GM23338 (cell line): ENCODE data around the gene MYORG. TPM values are rescaled to one million over a fixed set of nuclear protein-coding genes. Genes with fewer than 3 reads are reported as not detected.
A peak's percentile ranks its signal among the peaks of the same experiment; 100 is the strongest.

Experiments
- ATAC-seq: fragments of 200-7000 bp; cut with Tn5 transposase; 3 replicates; pipeline ENCODE4 v1.9.1; 2020
- DNase-seq: peaks from one replicate; pipeline ENCODE4 v3.0.0-alpha.2; 2015; ENCODE audit warnings: low spot score
- H2AFZ ChIP-seq: fragments of 200-600 bp; sonication (generic); 2 replicates; pipeline ENCODE4 v1.8.0; 2016; ENCODE audit warnings: antibody characterized with exemption, mild to moderate bottlenecking, moderate library complexity
- H3F3A ChIP-seq: fragments of 200-600 bp; sonication (generic); replicated peaks from 2 replicates; pipeline ENCODE4 v1.8.0; 2017; ENCODE audit warnings: antibody characterized with exemption, mixed run types, low read depth
- H3K27ac ChIP-seq: fragments of 200-600 bp; sonication (generic); 2 replicates; pipeline ENCODE4 v1.6.1; 2016; ENCODE audit warnings: low read depth
- H3K27me3 ChIP-seq: fragments of 200-600 bp; sonication (generic); 2 replicates; pipeline ENCODE4 v1.8.0; 2016; ENCODE audit warnings: mild to moderate bottlenecking, mixed run types, moderate library complexity; ENCODE audit not compliant: insufficient read depth
- H3K36me3 ChIP-seq: fragments of 200-600 bp; sonication (generic); 2 replicates; pipeline ENCODE4 v1.8.0; 2016; ENCODE audit warnings: mild to moderate bottlenecking; ENCODE audit not compliant: insufficient read depth
- H3K4me1 ChIP-seq: fragments of 200-600 bp; sonication (generic); 2 replicates; pipeline ENCODE4 v1.8.0; 2016; ENCODE audit warnings: mild to moderate bottlenecking, moderate library complexity; ENCODE audit not compliant: insufficient read depth
- H3K4me2 ChIP-seq: fragments of 200-600 bp; sonication (generic); 2 replicates; pipeline ENCODE4 v1.7.1; 2017; ENCODE audit warnings: mixed run types
- H3K4me3 ChIP-seq: fragments of 200-600 bp; sonication (generic); 2 replicates; pipeline ENCODE4 v1.6.1; 2016; ENCODE audit warnings: mixed run types
- H3K79me2 ChIP-seq: fragments of 200-600 bp; sonication (generic); replicated peaks from 2 replicates; pipeline ENCODE4 v1.8.0; 2017; ENCODE audit warnings: mild to moderate bottlenecking; ENCODE audit not compliant: insufficient read depth
- H3K9me2 ChIP-seq: fragments of 200-600 bp; sonication (generic); 2 replicates; pipeline ENCODE4 v1.8.0; 2017; ENCODE audit not compliant: insufficient read depth
- H4K20me1 ChIP-seq: fragments of 200-600 bp; sonication (generic); replicated peaks from 2 replicates; pipeline ENCODE4 v1.8.0; 2017; ENCODE audit warnings: mild to moderate bottlenecking; ENCODE audit not compliant: insufficient read depth
- H3K27ac Mint-ChIP-seq: 2 replicates; pipeline ENCODE4 v1.8.0; 2020; ENCODE audit warnings: inconsistent platforms, mild to moderate bottlenecking, moderate library complexity, mixed read lengths
- H3K27me3 Mint-ChIP-seq: 3 replicates; pipeline ENCODE4 v1.8.0; 2022; ENCODE audit warnings: low read depth, mild to moderate bottlenecking, moderate library complexity, mixed read lengths, inconsistent platforms; ENCODE audit not compliant: insufficient read depth, poor library complexity
- H3K36me3 Mint-ChIP-seq: 3 replicates; pipeline ENCODE4 v1.8.0; 2021; ENCODE audit warnings: low read depth, mild to moderate bottlenecking, inconsistent platforms, moderate library complexity, mixed read lengths
- H3K4me1 Mint-ChIP-seq: 3 replicates; pipeline ENCODE4 v1.8.0; 2020; ENCODE audit warnings: mild to moderate bottlenecking, inconsistent platforms, mixed read lengths
- H3K4me3 Mint-ChIP-seq: 3 replicates; pipeline ENCODE4 v1.8.0; 2021; ENCODE audit warnings: moderate library complexity, mild to moderate bottlenecking, inconsistent platforms, mixed read lengths
- H3K9me3 Mint-ChIP-seq: 3 replicates; pipeline ENCODE4 v1.8.0; 2020; ENCODE audit warnings: moderate library complexity, mild to moderate bottlenecking, inconsistent platforms, mixed read lengths
- CREB1 ChIP-seq: fragments of 250-450 bp; sonication (Bioruptor Pico); IDR thresholded peaks from 2 replicates; pipeline ENCODE4 v1.5.0; 2020; ENCODE audit warnings: low read depth, mild to moderate bottlenecking, moderate library complexity
- EZH2 ChIP-seq: fragments of 200-600 bp; sonication (generic); IDR thresholded peaks from one replicate; pipeline ENCODE4 v1.8.0; 2017; ENCODE audit warnings: antibody characterized with exemption, mild to moderate bottlenecking, low read depth; ENCODE audit not compliant: unreplicated experiment
- EZH2phosphoT487 ChIP-seq: fragments of 200-600 bp; sonication (generic); IDR thresholded peaks from one replicate; pipeline ENCODE4 v1.8.1; 2018; ENCODE audit warnings: antibody characterized with exemption; ENCODE audit not compliant: unreplicated experiment
- JUNB ChIP-seq: IDR thresholded peaks from one replicate; pipeline ENCODE4 v1.6.1; 2016; ENCODE audit warnings: antibody characterized with exemption; ENCODE audit not compliant: unreplicated experiment
- NANOG ChIP-seq: IDR thresholded peaks from 2 replicates; pipeline ENCODE4 v1.6.1; 2016; ENCODE audit warnings: antibody characterized with exemption, borderline replicate concordance
- POLR2AphosphoS5 ChIP-seq: IDR thresholded peaks from 2 replicates; pipeline ENCODE4 v1.6.1; 2016; ENCODE audit warnings: antibody characterized with exemption, low read depth
- STAT1 ChIP-seq: IDR thresholded peaks from one replicate; pipeline ENCODE4 v1.6.1; 2016; ENCODE audit warnings: antibody characterized with exemption; ENCODE audit not compliant: unreplicated experiment
- ZNF114 ChIP-seq: fragments of 250-450 bp; sonication (Bioruptor Pico); IDR thresholded peaks from 2 replicates; pipeline ENCODE4 v1.5.0; 2020; ENCODE audit warnings: mild to moderate bottlenecking, moderate library complexity
- ZNF331 ChIP-seq: fragments of 250-450 bp; sonication (Bioruptor Pico); IDR thresholded peaks from 2 replicates; pipeline ENCODE4 v1.5.0; 2020; ENCODE audit warnings: low read depth, mild to moderate bottlenecking, moderate library complexity
- polyA plus RNA-seq: library from polyadenylated mRNA; unstranded; fragments of >200 nt; fragmentation: Nextera tagmentation; extraction: Ambion mirVana; gene quantifications from 2 replicates; pipeline ENCODE4 v1.2.1, GENCODE V29; 2016
- total RNA-seq: library from RNA; depleted of rRNA; stranded (reverse); fragments of >200 nt; shearing (Covaris generic); gene quantifications from 2 replicates; pipeline ENCODE4 v1.2.3, GENCODE V29; 2014
- TF ChIP-seq, protein P1 (sequence below), 2 experiments: fragments of 200-600 bp in 1 of 2; sonication (generic) in 1 of 2; conservative IDR thresholded peaks; 2 replicates each; pipeline versions ENCODE4 v1.5.1 to v1.6.1; 2016 to 2017; ENCODE audit warnings: antibody characterized with exemption in 2 of 2, low read depth in 2 of 2, mild to moderate bottlenecking in 2 of 2, moderate library complexity in 1 of 2
- TF ChIP-seq, protein P2 (sequence below): IDR thresholded peaks from 2 replicates; pipeline ENCODE4 v1.6.1; 2016; ENCODE audit warnings: antibody characterized with exemption
- TF ChIP-seq, protein P3 (sequence below): IDR thresholded peaks from one replicate; pipeline ENCODE4 v1.6.1; 2018; ENCODE audit warnings: antibody characterized with exemption; ENCODE audit not compliant: unreplicated experiment
- TF ChIP-seq, protein P4 (sequence below): fragments of 250-450 bp; sonication (Bioruptor Pico); IDR thresholded peaks from 2 replicates; pipeline ENCODE4 v1.5.0; 2020; ENCODE audit warnings: mild to moderate bottlenecking, moderate library complexity

The MYORG gene
- total and polyA plus RNA-seq, 2 experiments from 2014 or later = 1.5 to 7.3 TPM

DNA sequence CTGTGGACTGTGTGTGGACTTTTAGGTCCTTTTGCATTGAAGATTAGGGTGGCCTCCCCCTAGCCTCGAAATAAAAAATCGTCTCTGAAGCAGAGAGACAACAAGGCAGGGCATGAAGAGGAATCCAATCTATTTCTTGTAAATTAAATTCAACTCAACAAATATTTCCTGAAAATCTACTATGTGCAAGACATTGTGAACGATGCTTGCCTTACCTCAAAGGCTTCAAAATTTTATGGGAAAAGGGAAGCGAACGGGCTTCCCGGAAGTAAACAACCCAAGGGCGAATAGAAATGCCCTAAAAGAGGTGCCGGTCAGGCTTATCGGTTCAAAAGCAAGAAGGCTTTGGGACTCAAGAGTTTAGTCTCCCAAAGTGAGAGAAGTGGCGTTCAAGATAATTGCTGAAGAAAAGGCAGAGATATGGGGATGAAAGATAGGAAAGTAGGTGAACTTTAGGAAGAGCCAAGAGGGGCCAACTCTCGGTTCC, 48.2 kb downstream of the MYORG start:
- Mint-ChIP-seq H3K36me3 (no peaks in the 10 kb centered on the region), H3K4me3 (peak overlapping the region; percentile 95), H3K27me3 (peaks cover 15% of the 10 kb centered on the region), H3K27ac (peak overlapping the region; percentile 91), H3K4me1 (peaks cover 18% of the 10 kb centered on the region), H3K9me3 (no peaks in the 10 kb centered on the region)
- Histone ChIP-seq H3K27me3 (no peaks in the 10 kb centered on the region), H3K36me3 (no peaks in the 10 kb centered on the region), H3K4me2 (peak overlapping the region; percentile 91), H3K4me3 (peak overlapping the region; percentile 75), H3K27ac (peak overlapping the region; percentile 35; the same call in 1 of the 2 replicates), H2AFZ (peak overlapping the region; percentile 78), H4K20me1 (no peaks in the 10 kb centered on the region; the same call in 1 of the 2 replicates), H3K4me1 (peaks cover 7% of the 10 kb centered on the region), H3K9me2 (no peaks in the 10 kb centered on the region), H3F3A (peaks cover 7% of the 10 kb centered on the region; the same call in 1 of the 2 replicates), H3K79me2 (no peaks in the 10 kb centered on the region; the same call in 1 of the 2 replicates)
- ATAC-seq (peak; percentile 1), DNase-seq (peak; percentile 44)
- TF ChIP-seq, protein P1, sequence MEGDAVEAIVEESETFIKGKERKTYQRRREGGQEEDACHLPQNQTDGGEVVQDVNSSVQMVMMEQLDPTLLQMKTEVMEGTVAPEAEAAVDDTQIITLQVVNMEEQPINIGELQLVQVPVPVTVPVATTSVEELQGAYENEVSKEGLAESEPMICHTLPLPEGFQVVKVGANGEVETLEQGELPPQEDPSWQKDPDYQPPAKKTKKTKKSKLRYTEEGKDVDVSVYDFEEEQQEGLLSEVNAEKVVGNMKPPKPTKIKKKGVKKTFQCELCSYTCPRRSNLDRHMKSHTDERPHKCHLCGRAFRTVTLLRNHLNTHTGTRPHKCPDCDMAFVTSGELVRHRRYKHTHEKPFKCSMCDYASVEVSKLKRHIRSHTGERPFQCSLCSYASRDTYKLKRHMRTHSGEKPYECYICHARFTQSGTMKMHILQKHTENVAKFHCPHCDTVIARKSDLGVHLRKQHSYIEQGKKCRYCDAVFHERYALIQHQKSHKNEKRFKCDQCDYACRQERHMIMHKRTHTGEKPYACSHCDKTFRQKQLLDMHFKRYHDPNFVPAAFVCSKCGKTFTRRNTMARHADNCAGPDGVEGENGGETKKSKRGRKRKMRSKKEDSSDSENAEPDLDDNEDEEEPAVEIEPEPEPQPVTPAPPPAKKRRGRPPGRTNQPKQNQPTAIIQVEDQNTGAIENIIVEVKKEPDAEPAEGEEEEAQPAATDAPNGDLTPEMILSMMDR (conservative IDR thresholded peaks at IDR 0.05; ENCODE audit: low read depth in 2 of 2) = no peak
- TF ChIP-seq POLR2AphosphoS5 = no peak
- no peak for TF ChIP-seq ZNF331
- TF ChIP-seq ZNF114 = no peak
- no peak for TF ChIP-seq EZH2
- no peak for TF ChIP-seq NANOG
- TF ChIP-seq, protein P2, sequence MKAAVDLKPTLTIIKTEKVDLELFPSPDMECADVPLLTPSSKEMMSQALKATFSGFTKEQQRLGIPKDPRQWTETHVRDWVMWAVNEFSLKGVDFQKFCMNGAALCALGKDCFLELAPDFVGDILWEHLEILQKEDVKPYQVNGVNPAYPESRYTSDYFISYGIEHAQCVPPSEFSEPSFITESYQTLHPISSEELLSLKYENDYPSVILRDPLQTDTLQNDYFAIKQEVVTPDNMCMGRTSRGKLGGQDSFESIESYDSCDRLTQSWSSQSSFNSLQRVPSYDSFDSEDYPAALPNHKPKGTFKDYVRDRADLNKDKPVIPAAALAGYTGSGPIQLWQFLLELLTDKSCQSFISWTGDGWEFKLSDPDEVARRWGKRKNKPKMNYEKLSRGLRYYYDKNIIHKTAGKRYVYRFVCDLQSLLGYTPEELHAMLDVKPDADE = no peak
- TF ChIP-seq STAT1 = no peak
- TF ChIP-seq EZH2phosphoT487 = no peak
- TF ChIP-seq JUNB = no peak
- no peak for TF ChIP-seq CREB1
- TF ChIP-seq, protein P3, sequence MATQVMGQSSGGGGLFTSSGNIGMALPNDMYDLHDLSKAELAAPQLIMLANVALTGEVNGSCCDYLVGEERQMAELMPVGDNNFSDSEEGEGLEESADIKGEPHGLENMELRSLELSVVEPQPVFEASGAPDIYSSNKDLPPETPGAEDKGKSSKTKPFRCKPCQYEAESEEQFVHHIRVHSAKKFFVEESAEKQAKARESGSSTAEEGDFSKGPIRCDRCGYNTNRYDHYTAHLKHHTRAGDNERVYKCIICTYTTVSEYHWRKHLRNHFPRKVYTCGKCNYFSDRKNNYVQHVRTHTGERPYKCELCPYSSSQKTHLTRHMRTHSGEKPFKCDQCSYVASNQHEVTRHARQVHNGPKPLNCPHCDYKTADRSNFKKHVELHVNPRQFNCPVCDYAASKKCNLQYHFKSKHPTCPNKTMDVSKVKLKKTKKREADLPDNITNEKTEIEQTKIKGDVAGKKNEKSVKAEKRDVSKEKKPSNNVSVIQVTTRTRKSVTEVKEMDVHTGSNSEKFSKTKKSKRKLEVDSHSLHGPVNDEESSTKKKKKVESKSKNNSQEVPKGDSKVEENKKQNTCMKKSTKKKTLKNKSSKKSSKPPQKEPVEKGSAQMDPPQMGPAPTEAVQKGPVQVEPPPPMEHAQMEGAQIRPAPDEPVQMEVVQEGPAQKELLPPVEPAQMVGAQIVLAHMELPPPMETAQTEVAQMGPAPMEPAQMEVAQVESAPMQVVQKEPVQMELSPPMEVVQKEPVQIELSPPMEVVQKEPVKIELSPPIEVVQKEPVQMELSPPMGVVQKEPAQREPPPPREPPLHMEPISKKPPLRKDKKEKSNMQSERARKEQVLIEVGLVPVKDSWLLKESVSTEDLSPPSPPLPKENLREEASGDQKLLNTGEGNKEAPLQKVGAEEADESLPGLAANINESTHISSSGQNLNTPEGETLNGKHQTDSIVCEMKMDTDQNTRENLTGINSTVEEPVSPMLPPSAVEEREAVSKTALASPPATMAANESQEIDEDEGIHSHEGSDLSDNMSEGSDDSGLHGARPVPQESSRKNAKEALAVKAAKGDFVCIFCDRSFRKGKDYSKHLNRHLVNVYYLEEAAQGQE = no peak
- TF ChIP-seq, protein P4, sequence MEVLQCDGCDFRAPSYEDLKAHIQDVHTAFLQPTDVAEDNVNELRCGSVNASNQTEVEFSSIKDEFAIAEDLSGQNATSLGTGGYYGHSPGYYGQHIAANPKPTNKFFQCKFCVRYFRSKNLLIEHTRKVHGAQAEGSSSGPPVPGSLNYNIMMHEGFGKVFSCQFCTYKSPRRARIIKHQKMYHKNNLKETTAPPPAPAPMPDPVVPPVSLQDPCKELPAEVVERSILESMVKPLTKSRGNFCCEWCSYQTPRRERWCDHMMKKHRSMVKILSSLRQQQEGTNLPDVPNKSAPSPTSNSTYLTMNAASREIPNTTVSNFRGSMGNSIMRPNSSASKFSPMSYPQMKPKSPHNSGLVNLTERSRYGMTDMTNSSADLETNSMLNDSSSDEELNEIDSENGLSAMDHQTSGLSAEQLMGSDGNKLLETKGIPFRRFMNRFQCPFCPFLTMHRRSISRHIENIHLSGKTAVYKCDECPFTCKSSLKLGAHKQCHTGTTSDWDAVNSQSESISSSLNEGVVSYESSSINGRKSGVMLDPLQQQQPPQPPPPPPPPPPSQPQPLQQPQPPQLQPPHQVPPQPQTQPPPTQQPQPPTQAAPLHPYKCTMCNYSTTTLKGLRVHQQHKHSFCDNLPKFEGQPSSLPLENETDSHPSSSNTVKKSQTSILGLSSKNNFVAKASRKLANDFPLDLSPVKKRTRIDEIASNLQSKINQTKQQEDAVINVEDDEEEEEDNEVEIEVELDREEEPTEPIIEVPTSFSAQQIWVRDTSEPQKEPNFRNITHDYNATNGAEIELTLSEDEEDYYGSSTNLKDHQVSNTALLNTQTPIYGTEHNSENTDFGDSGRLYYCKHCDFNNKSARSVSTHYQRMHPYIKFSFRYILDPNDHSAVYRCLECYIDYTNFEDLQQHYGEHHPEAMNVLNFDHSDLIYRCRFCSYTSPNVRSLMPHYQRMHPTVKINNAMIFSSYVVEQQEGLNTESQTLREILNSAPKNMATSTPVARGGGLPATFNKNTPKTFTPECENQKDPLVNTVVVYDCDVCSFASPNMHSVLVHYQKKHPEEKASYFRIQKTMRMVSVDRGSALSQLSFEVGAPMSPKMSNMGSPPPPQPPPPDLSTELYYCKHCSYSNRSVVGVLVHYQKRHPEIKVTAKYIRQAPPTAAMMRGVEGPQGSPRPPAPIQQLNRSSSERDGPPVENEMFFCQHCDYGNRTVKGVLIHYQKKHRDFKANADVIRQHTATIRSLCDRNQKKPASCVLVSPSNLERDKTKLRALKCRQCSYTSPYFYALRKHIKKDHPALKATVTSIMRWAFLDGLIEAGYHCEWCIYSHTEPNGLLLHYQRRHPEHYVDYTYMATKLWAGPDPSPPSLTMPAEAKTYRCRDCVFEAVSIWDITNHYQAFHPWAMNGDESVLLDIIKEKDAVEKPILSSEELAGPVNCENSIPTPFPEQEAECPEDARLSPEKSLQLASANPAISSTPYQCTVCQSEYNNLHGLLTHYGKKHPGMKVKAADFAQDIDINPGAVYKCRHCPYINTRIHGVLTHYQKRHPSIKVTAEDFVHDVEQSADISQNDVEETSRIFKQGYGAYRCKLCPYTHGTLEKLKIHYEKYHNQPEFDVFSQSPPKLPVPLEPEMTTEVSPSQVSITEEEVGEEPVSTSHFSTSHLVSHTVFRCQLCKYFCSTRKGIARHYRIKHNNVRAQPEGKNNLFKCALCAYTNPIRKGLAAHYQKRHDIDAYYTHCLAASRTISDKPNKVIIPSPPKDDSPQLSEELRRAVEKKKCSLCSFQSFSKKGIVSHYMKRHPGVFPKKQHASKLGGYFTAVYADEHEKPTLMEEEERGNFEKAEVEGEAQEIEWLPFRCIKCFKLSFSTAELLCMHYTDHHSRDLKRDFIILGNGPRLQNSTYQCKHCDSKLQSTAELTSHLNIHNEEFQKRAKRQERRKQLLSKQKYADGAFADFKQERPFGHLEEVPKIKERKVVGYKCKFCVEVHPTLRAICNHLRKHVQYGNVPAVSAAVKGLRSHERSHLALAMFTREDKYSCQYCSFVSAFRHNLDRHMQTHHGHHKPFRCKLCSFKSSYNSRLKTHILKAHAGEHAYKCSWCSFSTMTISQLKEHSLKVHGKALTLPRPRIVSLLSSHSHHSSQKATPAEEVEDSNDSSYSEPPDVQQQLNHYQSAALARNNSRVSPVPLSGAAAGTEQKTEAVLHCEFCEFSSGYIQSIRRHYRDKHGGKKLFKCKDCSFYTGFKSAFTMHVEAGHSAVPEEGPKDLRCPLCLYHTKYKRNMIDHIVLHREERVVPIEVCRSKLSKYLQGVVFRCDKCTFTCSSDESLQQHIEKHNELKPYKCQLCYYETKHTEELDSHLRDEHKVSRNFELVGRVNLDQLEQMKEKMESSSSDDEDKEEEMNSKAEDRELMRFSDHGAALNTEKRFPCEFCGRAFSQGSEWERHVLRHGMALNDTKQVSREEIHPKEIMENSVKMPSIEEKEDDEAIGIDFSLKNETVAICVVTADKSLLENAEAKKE (CRISPR knock-in tag) = no peak
